H1 (cell line): ENCODE measurements around the gene UNC5B. TPM values are rescaled to one million over a fixed set of nuclear protein-coding genes. Genes with fewer than 3 reads are reported as not detected.
A peak's percentile ranks its signal among the peaks of the same experiment; 100 is the strongest.

Experiments used
- CTCF ChIA-PET: fragments of 300-600 bp; sonication (Branson Sonifier 250); formaldehyde crosslinking; loops from one replicate; lab custom pipeline; 2021; ENCODE audit not compliant: partially characterized antibody; lab: Charles Lee
- POLR2A ChIA-PET: fragments of 300-600 bp; sonication (Branson Sonifier 250); formaldehyde crosslinking; loops from one replicate; lab custom pipeline; 2021; ENCODE audit warnings: inconsistent platforms; ENCODE audit not compliant: partially characterized antibody; lab: Charles Lee
- DNase-seq, 2 experiments: peaks; one replicate each; pipeline versions ENCODE4 v3.0.0 to v3.0.0-alpha.2; 2010 to 2022; ENCODE audit warnings: low spot score in 2 of 2, low read depth in 1 of 2, mixed read lengths in 1 of 2
- FAIRE-seq: peaks from 2 replicates; lab custom pipeline; 2011; peaks lifted over from hg19 to GRCh38; lab: Jason Lieb, UNC
- H2AFZ ChIP-seq: 2 replicates; pipeline ENCODE4 v1.8.1; 2012; ENCODE audit warnings: low read length, inconsistent platforms
- H2AK5ac ChIP-seq: 2 replicates; pipeline ENCODE4 v1.6.1; 2013; ENCODE audit warnings: low read depth, low read length
- H2BK120ac ChIP-seq: replicated peaks from 2 replicates; pipeline ENCODE3; 2013; ENCODE audit warnings: low read depth, low read length, inconsistent platforms
- H2BK12ac ChIP-seq: 2 replicates; pipeline ENCODE4 v1.6.1; 2013; ENCODE audit warnings: low read depth, low read length
- H2BK15ac ChIP-seq: 2 replicates; pipeline ENCODE4 v1.6.1; 2013; ENCODE audit warnings: low read length
- H2BK20ac ChIP-seq: 2 replicates; pipeline ENCODE4 v1.6.1; 2013; ENCODE audit warnings: low read length
- H2BK5ac ChIP-seq: 2 replicates; pipeline ENCODE4 v1.6.1; 2013; ENCODE audit warnings: low read depth, low read length
- H3K14ac ChIP-seq: 2 replicates; pipeline ENCODE4 v1.6.1; 2013; ENCODE audit warnings: inconsistent platforms; ENCODE audit not compliant: insufficient read length
- H3K18ac ChIP-seq: 2 replicates; pipeline ENCODE4 v1.6.1; 2013; ENCODE audit warnings: low read length; ENCODE audit errors: extremely low read depth
- H3K23ac ChIP-seq: 2 replicates; pipeline ENCODE4 v1.6.1; 2013; ENCODE audit warnings: inconsistent platforms; ENCODE audit not compliant: insufficient read length
- H3K23me2 ChIP-seq: 2 replicates; pipeline ENCODE4 v1.6.1; 2013; ENCODE audit warnings: low read depth, low read length
- H3K27ac ChIP-seq: 2 replicates; pipeline ENCODE4 v1.6.1; 2011; ENCODE audit warnings: low read depth, low read length, inconsistent platforms
- H3K27me3 ChIP-seq, 4 experiments: replicated peaks in 1 of 4; 1 replicate in 1 of 4; 2 replicates in 3 of 4; pipeline versions ENCODE4 v1.6.1 to v1.8.1; 2011 to 2013; ENCODE audit warnings: low read length in 3 of 4, mild to moderate bottlenecking in 3 of 4, inconsistent platforms in 2 of 4, mixed read lengths in 2 of 4, moderate library complexity in 1 of 4; ENCODE audit not compliant: control insufficient read depth in 3 of 4, insufficient read depth in 3 of 4; ENCODE audit errors: extremely low read depth in 1 of 4
- H3K36me3 ChIP-seq, 4 experiments: 2 replicates each; pipeline versions ENCODE4 v1.6.1 to v1.8.1; 2011 to 2013; ENCODE audit warnings: mild to moderate bottlenecking in 4 of 4, low read length in 3 of 4, moderate library complexity in 2 of 4, control low read depth in 1 of 4, inconsistent platforms in 1 of 4; ENCODE audit not compliant: insufficient read depth in 4 of 4, control insufficient read depth in 2 of 4
- H3K4ac ChIP-seq: replicated peaks from 2 replicates; pipeline ENCODE3; 2013; ENCODE audit warnings: low read length, low read depth, mixed read lengths, inconsistent platforms; ENCODE audit not compliant: insufficient read length
- H3K4me1 ChIP-seq, 4 experiments: replicated peaks in 1 of 4; 1 replicate in 1 of 4; 2 replicates in 3 of 4; pipeline versions ENCODE4 v1.6.1 to v1.8.1; 2011 to 2013; ENCODE audit warnings: low read length in 3 of 4, inconsistent platforms in 2 of 4, mixed read lengths in 1 of 4; ENCODE audit not compliant: insufficient read depth in 4 of 4, control insufficient read depth in 3 of 4
- H3K4me2 ChIP-seq, 2 experiments: 2 replicates each; pipeline versions ENCODE4 v1.6.1 to v1.8.1; 2011 to 2013; ENCODE audit warnings: low read depth in 2 of 2, low read length in 2 of 2, control low read depth in 1 of 2, inconsistent platforms in 1 of 2, mild to moderate bottlenecking in 1 of 2; ENCODE audit not compliant: insufficient read depth in 1 of 2
- H3K4me3 ChIP-seq, 4 experiments: fragments of 200-600, 300-600 bp in 1 of 4; sonication (generic), shearing (Covaris generic), sonication (Bioruptor Twin) in 1 of 4; 2 replicates each; pipeline versions ENCODE4 v1.5.1 to v1.8.1; 2011 to 2016; ENCODE audit warnings: low read length in 4 of 4, low read depth in 3 of 4, control low read depth in 2 of 4, inconsistent platforms in 2 of 4, mild to moderate bottlenecking in 2 of 4, mixed read lengths in 1 of 4, moderate library complexity in 1 of 4; ENCODE audit not compliant: insufficient read depth in 2 of 4; ENCODE audit errors: extremely low read depth in 1 of 4
- H3K56ac ChIP-seq: replicated peaks from 2 replicates; pipeline ENCODE3; 2013; ENCODE audit warnings: low read depth, mild to moderate bottlenecking, mixed read lengths, low read length, inconsistent platforms; ENCODE audit not compliant: insufficient read length
- H3K79me1 ChIP-seq: 2 replicates; pipeline ENCODE4 v1.6.1; 2013; ENCODE audit warnings: low read depth, low read length, control low read depth
- H3K79me2 ChIP-seq, 2 experiments: 2 replicates each; pipeline versions ENCODE4 v1.6.1 to v1.8.1; 2012 to 2013; ENCODE audit warnings: low read length in 2 of 2, mild to moderate bottlenecking in 2 of 2, inconsistent platforms in 1 of 2; ENCODE audit not compliant: insufficient read depth in 2 of 2, control insufficient read depth in 1 of 2
- H3K9ac ChIP-seq, 4 experiments: replicated peaks in 1 of 4; 1 replicate in 1 of 4; 2 replicates in 3 of 4; pipeline versions ENCODE4 v1.6.1 to v1.8.1; 2011 to 2013; ENCODE audit warnings: low read depth in 3 of 4, low read length in 3 of 4, control low read depth in 2 of 4, mild to moderate bottlenecking in 2 of 4, moderate library complexity in 2 of 4, inconsistent platforms in 1 of 4; ENCODE audit errors: extremely low read depth in 1 of 4
- H3K9me3 ChIP-seq, 2 experiments: 2 replicates each; pipeline versions ENCODE4 v1.6.1 to v1.8.1; 2012 to 2013; ENCODE audit warnings: mild to moderate bottlenecking in 2 of 2, moderate library complexity in 2 of 2, control low read depth in 1 of 2, inconsistent platforms in 1 of 2, low read depth in 1 of 2, low read length in 1 of 2, mixed read lengths in 1 of 2; ENCODE audit not compliant: insufficient read depth in 2 of 2
- H4K20me1 ChIP-seq, 2 experiments: replicated peaks in 1 of 2; 2 replicates each; pipeline versions ENCODE3 to v1.8.1; 2011 to 2013; ENCODE audit warnings: inconsistent platforms in 2 of 2, low read length in 2 of 2, mild to moderate bottlenecking in 1 of 2; ENCODE audit not compliant: insufficient read depth in 2 of 2, control insufficient read depth in 1 of 2
- H4K5ac ChIP-seq: 2 replicates; pipeline ENCODE4 v1.6.1; 2013; ENCODE audit warnings: low read length, low read depth, mixed read lengths, inconsistent platforms; ENCODE audit not compliant: insufficient read length
- H4K8ac ChIP-seq: 2 replicates; pipeline ENCODE4 v1.8.0; 2013; ENCODE audit warnings: mild to moderate bottlenecking, moderate library complexity, low read length, inconsistent platforms; ENCODE audit not compliant: insufficient read depth; ENCODE audit errors: extremely low read depth
- H4K91ac ChIP-seq: replicated peaks from 2 replicates; pipeline ENCODE3; 2013; ENCODE audit warnings: low read length, mixed read lengths, inconsistent platforms; ENCODE audit not compliant: insufficient read length
- CEBPB ChIP-seq: IDR thresholded peaks from 2 replicates; pipeline ENCODE4 v1.6.1; 2012; ENCODE audit warnings: low read depth, low read length
- GABPA ChIP-seq: IDR thresholded peaks from 2 replicates; pipeline ENCODE4 v1.6.1; 2011; ENCODE audit warnings: mild to moderate bottlenecking, low read length, moderate library complexity, borderline replicate concordance; ENCODE audit not compliant: insufficient read depth
- WGBS, 2 experiments: shearing (Covaris generic) in 1 of 2; methylation state at CpG; one replicate each; pipeline versions ENCODE4 v1.1.6 to v1.1.7; 2013 to 2015; ENCODE audit warnings: low lambda C conversion rate in 2 of 2, mixed read lengths in 2 of 2, inconsistent platforms in 1 of 2, low coverage in 1 of 2, missing lambda C conversion rate in 1 of 2; ENCODE audit not compliant: insufficient replicate concordance in 2 of 2, insufficient coverage in 1 of 2, insufficient read length in 1 of 2; ENCODE audit errors: extremely low coverage in 1 of 2, missing lambda C conversion rate in 1 of 2; 5-methylcytosine and 5-hydroxymethylcytosine counted together
- polyA plus RNA-seq, 7 experiments: library from polyadenylated mRNA; depleted of rRNA in 3 of 7; stranded (reverse) in 5 of 7; unstranded in 2 of 7; fragments of >200 nt in 5 of 7; fragments of 200-250 nt in 2 of 7; gene quantifications; 1 replicate in 5 of 7; 2 replicates in 1 of 7; 4 replicates in 1 of 7; pipeline versions ENCODE4 v1.2.1 to v1.2.3, GENCODE V29; 2011 to 2013; ENCODE audit warnings: missing spikeins in 2 of 7, mixed read lengths in 2 of 7
- total RNA-seq: library from RNA; stranded (reverse); fragmentation: NEBNext Ultra II Directional; extraction: Animal tissue kit (Norgen Biotek cat#: 25700); gene quantifications from 2 replicates; pipeline ENCODE4 v1.2.1, GENCODE V29; 2021
- TF ChIP-seq, protein P1 (sequence below), 3 experiments: IDR thresholded peaks; 1 replicate in 2 of 3; 2 replicates in 1 of 3; pipeline versions ENCODE4 v1.5.1 to v1.6.1; 2011; ENCODE audit warnings: low read length in 3 of 3, mild to moderate bottlenecking in 3 of 3, inconsistent platforms in 2 of 3, low read depth in 1 of 3, moderate library complexity in 1 of 3; ENCODE audit not compliant: insufficient read depth in 1 of 3; ENCODE audit errors: control extremely low read depth in 1 of 3

The UNC5B gene
- total and polyA plus RNA-seq, 2 of the 8 experiments (the other 6 are each of a cell fraction or from before 2014, with no cell fraction given), result 27.9 to 31.8 TPM

DNA sequence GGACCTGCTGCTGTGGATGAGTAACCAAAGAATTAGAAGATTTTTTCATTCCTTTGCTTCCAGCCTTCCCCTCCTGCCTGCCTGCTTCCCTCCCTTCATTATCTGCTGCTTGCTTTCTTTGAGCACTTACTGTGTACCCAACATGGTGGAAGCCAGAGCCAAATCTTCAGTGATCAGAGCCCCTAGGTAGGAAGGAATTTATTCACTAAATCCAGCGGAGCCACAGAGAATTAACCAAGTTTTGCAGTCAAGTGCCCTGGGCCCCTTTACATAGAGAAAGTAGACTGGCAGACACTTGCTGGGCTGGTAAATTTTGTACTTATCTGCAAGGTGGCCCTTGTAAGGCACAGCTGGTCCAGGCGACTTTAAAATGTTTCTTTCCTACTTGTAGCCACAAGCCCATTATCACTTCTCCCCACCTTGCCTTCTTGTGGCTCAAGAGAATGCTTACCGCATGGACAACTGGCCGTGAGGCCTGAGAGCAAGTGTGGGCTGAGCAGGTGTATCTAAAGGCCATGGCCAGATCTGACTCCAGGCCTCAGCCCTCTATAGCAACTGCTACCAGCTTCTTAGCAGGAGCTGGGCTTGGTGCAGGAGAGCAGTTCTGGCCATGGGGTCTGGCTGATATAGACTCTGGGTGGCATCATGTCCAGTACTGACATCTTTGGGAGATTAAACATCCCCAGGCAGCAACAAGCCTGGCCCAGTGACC is 11.1 kb downstream of the UNC5B start:
- Histone ChIP-seq H2BK20ac (no peak overlapping the region), H3K27ac (no peak overlapping the region), H4K8ac (no peak overlapping the region), H3K23me2 (no peaks in the 10 kb centered on the region; the same call in 1 of the 2 replicates), H2BK12ac (0 out of 2 replicates have a peak overlapping the region, but pooled peaks have one; percentile 35), H2BK15ac (peak overlapping the region; percentile 55; the same call in 1 of the 2 replicates), H3K14ac (no peak overlapping the region), H3K4me1 (peaks cover 8 to 27% (median 10%) of the 10 kb centered on the region in 4 experiments), H3K79me1 (peaks cover 8% of the 10 kb centered on the region), H4K20me1 (no peaks in the 10 kb centered on the region), H3K4me2 (no peak overlapping the region), H2AFZ (no peak overlapping the region), H3K9ac (no peak overlapping the region), H3K4me3 (no peak overlapping the region), H3K4ac (no peak overlapping the region), H3K9me3 (no peaks in the 10 kb centered on the region), H3K23ac (no peak overlapping the region), H3K18ac (no peak overlapping the region), H3K56ac (no peak overlapping the region), H3K36me3 (no peaks in the 10 kb centered on the region), H3K27me3 (no peaks in the 10 kb centered on the region), H3K79me2 (peaks cover 0 to 63% of the 10 kb centered on the region in 2 experiments; a peak in 3 of 4 replicates), H2BK120ac (no peak overlapping the region), H4K91ac (peak overlapping the region; percentile 45), H4K5ac (no peak overlapping the region), H2AK5ac (0 out of 2 replicates have a peak overlapping the region, but pooled peaks have one; percentile 56), H2BK5ac (no peak overlapping the region)
- FAIRE-seq (no peak), DNase-seq (no peak)
- POLR2A ChIA-PET, result interaction anchor here (0.8 to 2.2 kb wide), 3 partner anchors 21 to 339 kb away, joined by 3 to 7 read pairs (median 3); no protein-coding TSS in a partner anchor
- CTCF ChIA-PET, result interaction anchor here (0.6 to 12.3 kb wide), 14 partner anchors 8 to 297 kb away, joined by 3 to 138 read pairs (median 4); no protein-coding TSS in a partner anchor
- no peak for TF ChIP-seq CEBPB
- no peak for TF ChIP-seq GABPA
- TF ChIP-seq, protein P1, sequence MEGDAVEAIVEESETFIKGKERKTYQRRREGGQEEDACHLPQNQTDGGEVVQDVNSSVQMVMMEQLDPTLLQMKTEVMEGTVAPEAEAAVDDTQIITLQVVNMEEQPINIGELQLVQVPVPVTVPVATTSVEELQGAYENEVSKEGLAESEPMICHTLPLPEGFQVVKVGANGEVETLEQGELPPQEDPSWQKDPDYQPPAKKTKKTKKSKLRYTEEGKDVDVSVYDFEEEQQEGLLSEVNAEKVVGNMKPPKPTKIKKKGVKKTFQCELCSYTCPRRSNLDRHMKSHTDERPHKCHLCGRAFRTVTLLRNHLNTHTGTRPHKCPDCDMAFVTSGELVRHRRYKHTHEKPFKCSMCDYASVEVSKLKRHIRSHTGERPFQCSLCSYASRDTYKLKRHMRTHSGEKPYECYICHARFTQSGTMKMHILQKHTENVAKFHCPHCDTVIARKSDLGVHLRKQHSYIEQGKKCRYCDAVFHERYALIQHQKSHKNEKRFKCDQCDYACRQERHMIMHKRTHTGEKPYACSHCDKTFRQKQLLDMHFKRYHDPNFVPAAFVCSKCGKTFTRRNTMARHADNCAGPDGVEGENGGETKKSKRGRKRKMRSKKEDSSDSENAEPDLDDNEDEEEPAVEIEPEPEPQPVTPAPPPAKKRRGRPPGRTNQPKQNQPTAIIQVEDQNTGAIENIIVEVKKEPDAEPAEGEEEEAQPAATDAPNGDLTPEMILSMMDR (IDR thresholded peaks at IDR 0.05; ENCODE audit: control extremely low read depth in 1 of 3, insufficient read depth in 1 of 3, low read depth in 1 of 3, low read length in 3 of 3), result no peak
- WGBS, 2 experiments, result 78% methylated on average over 4 of the region's 4 CpGs; no CpG with 5 or more reads in 1 of the 2 experiments
